Muscle of arm (tissue), 12 donors: Measurements from ENCODE around the gene BTG2. TPM values are rescaled to one million over a fixed set of nuclear protein-coding genes. Genes with fewer than 3 reads are reported as not detected.

Source experiments
- DNase-seq: peaks from one replicate; pipeline ENCODE4 v3.0.0-alpha.2; 2013
- polyA plus RNA-seq, 12 donors: library from polyadenylated mRNA; unstranded; fragments of 120-200 nt; gene quantifications; one replicate each; pipeline ENCODE4 v1.2.1, GENCODE V29; 2013; ENCODE audit not compliant: insufficient read length in 12 of 12

Gene BTG2
- polyA plus RNA-seq, 12 donors = 63.4 to 246 (median 81.3) TPM; not detected in 1

DNA sequence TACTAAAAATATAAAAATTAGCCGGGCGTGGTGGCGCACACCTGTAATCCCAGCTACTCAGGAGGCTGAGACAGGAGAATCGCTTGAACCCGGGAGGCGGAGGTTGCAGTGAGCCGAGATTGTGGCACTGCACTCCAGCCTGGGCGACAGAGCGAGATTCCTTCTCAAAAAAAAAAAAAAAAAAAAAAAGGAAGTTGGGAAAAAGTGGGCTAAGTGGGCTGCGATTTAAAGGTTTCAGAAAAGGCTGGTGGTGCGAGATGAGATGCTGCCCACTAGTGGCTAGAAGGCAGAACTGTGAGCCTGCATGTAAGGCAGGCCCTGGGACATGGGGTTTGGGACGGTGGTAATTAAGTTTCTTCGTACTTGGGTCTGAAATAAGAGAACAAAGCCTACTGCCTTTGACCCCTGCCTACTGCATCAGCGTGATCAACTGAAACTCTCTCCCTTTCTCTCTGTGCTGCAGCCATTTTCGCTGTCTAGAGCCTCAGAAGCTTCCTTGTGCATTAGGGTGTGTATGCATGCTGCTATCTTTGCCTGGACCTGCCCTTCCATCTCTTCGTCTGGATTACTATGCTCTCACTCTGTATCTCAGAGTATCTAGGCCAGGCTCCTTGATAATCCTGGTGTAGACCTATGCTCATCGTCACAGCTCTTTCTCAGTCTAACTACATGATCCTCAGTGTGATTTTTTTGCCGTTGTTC lies 33.2 kb downstream of the BTG2 start:
- DNase-seq = no peak

- peak; percentile 86 for DNase-seq
Measured at GRCh38 chr1:203340112-203340790, 34.9 kb downstream of the BTG2 start.

- no peak for DNase-seq
Measured at GRCh38 chr1:203342192-203342940, 37.0 kb downstream of the BTG2 start.

- no peak for DNase-seq
Measured at GRCh38 chr1:203343956-203344754, 38.8 kb downstream of the BTG2 start.

DNA sequence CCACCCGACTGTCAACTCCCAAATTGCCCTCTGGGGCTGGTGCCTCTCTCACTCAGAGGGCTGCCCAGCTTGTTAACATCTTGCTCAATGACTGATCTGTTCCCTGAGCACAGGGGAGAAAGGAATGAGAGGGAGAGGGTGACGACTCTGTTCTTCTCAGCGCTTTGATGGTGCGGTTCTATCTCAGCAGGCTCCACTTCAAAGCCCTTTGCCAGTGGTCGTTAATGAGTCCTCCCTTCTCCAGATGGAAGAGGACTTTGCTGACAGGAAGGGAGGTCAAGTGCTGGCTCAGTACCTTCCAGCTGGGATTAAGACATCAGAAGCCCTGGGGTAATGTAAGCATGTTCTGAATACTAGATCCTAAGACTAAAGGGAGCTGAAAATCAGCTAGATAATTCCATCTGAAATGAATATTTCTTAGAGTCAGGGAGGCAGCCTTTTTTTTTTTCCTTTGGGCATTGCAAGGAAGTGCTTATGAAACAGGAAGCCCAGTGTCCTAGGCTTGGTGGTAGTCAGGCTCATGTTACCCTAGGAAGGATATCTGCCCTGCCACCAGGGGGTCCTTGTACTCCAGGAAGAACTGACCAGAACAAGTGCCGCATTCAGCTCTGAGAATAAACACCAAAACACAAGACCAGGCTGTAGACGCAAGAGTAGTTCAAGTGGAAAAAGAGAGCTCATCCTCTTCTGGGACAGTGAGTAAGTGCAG lies 40.9 kb downstream of the BTG2 start:
- DNase-seq = no peak

DNA sequence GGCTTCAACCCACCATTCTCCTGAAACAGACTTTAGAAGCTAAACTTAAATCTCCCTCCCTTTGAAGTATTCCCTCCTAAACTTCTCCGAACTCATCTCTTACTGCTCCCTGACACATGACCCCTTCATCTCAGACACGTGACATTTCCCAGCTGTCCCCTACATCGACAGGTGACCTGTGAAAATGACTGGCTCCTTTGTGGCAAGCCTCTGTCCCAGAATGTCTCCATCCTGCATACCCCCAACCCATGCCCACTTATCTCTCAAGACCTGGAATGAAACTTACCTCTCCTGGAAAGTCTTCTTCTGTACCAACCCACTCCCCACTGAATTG lies 41.4 kb downstream of the BTG2 start:
- no peak for DNase-seq

DNA sequence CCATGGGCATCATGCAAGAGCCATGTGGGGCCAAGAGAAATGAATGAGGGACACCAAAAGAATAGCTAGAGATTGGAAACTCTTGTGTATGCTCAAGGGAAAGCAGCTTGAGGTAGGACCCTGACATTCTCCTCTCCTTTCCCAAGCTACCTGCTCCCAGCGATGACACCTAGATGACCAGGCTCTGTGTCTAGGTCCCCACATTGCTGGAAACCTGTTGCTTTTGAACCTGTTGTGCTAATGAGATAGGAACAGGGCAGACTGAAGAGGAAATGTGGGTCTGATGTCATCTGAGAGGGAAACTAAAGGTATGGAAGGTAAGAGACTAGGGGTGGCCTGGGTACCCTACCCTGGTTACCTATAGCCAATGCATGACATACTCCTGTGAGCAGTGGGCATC lies 43.8 kb downstream of the BTG2 start:
- DNase-seq = no peak

DNA sequence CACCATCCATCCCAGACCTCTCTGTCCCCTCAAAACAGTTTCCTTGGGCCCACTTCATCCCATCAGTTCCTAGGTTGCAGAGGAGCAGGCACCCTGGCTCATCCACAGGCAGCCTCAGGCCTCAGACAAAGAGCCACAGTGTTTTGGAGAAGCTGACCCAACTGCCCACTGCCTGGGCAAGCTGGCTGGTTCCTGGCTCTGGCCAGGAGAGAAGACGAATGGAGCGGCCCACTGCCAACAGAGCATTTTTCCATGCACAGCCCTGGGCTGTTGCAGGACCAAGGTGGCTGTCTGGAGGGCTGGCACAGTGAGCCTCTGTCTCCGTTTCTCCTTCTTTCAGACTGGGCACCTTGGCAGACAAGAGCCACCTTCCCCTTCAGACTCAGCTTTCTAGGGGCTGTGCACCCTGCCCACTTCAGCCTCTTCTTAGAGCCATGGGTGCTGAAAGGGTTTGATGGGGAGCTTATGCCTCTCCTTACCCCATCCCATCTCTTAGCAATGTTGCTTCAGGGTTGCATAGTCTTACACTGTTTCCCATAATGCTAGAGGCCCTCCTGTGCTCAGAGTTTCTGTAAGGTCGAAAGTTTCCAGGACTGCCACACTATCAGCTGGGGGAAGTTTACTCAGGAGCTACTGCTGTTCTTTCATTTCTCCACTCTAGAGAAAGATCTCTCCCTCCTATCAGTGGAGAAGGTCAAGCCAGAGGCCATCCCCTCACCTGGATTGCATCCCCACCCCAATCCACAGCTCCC lies 44.6 kb downstream of the BTG2 start:
- DNase-seq = no peak

GRCh38 chr1:203351037-203351625 lies 45.8 kb downstream of the BTG2 start, which contains the start of gene FMOD:
FMOD (minus strand) TSS chr1:203351122; CDS start chr1:203348270, 2,852 bp downstream.
- DNase-seq = peak; percentile 91

GRCh38 chr1:203353486-203353885 lies 48.2 kb downstream of the BTG2 start:
- DNase-seq = no peak

DNA sequence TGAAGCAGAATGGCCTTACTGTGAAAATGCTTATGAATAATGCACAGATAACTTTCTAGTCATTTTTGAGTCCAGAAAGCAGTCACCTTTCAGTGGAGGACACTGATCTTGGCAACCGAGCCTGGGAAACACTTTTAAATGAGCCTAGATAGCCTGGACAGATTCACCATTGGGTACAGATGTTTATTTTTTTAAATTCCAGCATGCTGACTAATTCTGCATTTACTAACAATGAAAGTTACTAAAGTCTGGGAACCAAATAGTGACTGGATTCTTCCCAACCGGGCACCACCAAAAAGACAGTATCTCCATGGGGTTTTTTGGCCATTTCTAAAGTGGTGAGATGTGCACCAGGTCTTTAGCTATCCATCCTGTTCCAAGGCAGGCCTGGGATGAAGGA lies 48.9 kb downstream of the BTG2 start:
- DNase-seq = no peak

- DNase-seq = no peak
Measured at GRCh38 chr1:203359010-203359571, 53.8 kb downstream of the BTG2 start.

Other genes with a start within 250 kb of the BTG2 start
- gene MYOG, start 219.5 kb upstream of the BTG2 start, polyA plus RNA-seq = 100 to 1,000 TPM; 147 to 598 (median 360) TPM
- gene ADORA1, start 177.8 kb upstream of the BTG2 start, polyA plus RNA-seq = 1 to 10 TPM in 10 of 12 donors, not detected in 2; 2.1 to 8.3 (median 3.2) TPM
- gene MYBPH, start 129.7 kb upstream of the BTG2 start, polyA plus RNA-seq = 100 to 1,000 TPM in 11 of 12 donors, not detected in 1; 134 to 423 (median 239) TPM
- gene CHI3L1, start 118.8 kb upstream of the BTG2 start, polyA plus RNA-seq = 1 to 10 TPM in 3 of 12 donors, under 1 TPM in 7, not detected in 2; 0.16 to 4.6 (median 0.78) TPM
- gene CHIT1, start 75.8 kb upstream of the BTG2 start, polyA plus RNA-seq = under 1 TPM in 10 of 12 donors, not detected in 2; 0.20 to 0.91 (median 0.58) TPM
- gene FMOD, start 45.6 kb downstream of the BTG2 start, polyA plus RNA-seq = 100 to 1,000 TPM in 7 of 12 donors, 10 to 100 TPM in 4, not detected in 1; 58.3 to 225 (median 113) TPM
- gene PRELP, start 170.3 kb downstream of the BTG2 start, polyA plus RNA-seq = 10 to 100 TPM in 2 of 12 donors, 1 to 10 TPM in 9, not detected in 1; 1.3 to 23.8 (median 2.9) TPM
- not detected for gene OPTC, start 188.6 kb downstream of the BTG2 start, polyA plus RNA-seq